Parathyroid adenoma (tissue), 2 donors: ENCODE measurements around the gene CYGB.

Experiments
- H2AFZ ChIP-seq: fragments of 300-600 bp; sonication (generic); one replicate; pipeline ENCODE4 v1.7.0; 2017; ENCODE audit warnings: antibody characterized with exemption, mild to moderate bottlenecking
- H3K27ac ChIP-seq: fragments of 300-600 bp; sonication (generic); one replicate; pipeline ENCODE4 v1.7.0; 2017
- H3K27me3 ChIP-seq: fragments of 300-600 bp; sonication (generic); one replicate; pipeline ENCODE4 v1.7.0; 2017; ENCODE audit warnings: low read length; ENCODE audit not compliant: control insufficient read depth, insufficient read depth
- H3K36me3 ChIP-seq: fragments of 300-600 bp; sonication (generic); one replicate; pipeline ENCODE4 v1.7.0; 2017; ENCODE audit warnings: low read length; ENCODE audit not compliant: control insufficient read depth, insufficient read depth
- H3K4me1 ChIP-seq: fragments of 300-600 bp; sonication (generic); one replicate; pipeline ENCODE4 v1.7.0; 2017; ENCODE audit warnings: control low read depth
- H3K4me2 ChIP-seq: fragments of 300-600 bp; sonication (generic); one replicate; pipeline ENCODE4 v1.7.0; 2017; ENCODE audit warnings: low read length
- H3K4me3 ChIP-seq: fragments of 300-600 bp; sonication (generic); one replicate; pipeline ENCODE4 v1.7.0; 2017; ENCODE audit warnings: low read depth, low read length
- H3K79me2 ChIP-seq: fragments of 300-600 bp; sonication (generic); one replicate; pipeline ENCODE4 v1.7.0; 2017; ENCODE audit warnings: control low read depth
- H3K9ac ChIP-seq: fragments of 300-600 bp; sonication (generic); one replicate; pipeline ENCODE4 v1.7.0; 2017; ENCODE audit warnings: mild to moderate bottlenecking
- H3K9me3 ChIP-seq: fragments of 300-600 bp; sonication (generic); one replicate; pipeline ENCODE4 v1.7.0; 2017; ENCODE audit warnings: low read length; ENCODE audit not compliant: control insufficient read depth
- TF ChIP-seq, protein P1 (sequence below): fragments of 300-600 bp; sonication (generic); IDR thresholded peaks from one replicate; pipeline ENCODE4 v1.7.0; 2017; ENCODE audit warnings: antibody characterized with exemption, mild to moderate bottlenecking
- donor health status: primary hyperparathyroidism.

Gene CYGB

DNA sequence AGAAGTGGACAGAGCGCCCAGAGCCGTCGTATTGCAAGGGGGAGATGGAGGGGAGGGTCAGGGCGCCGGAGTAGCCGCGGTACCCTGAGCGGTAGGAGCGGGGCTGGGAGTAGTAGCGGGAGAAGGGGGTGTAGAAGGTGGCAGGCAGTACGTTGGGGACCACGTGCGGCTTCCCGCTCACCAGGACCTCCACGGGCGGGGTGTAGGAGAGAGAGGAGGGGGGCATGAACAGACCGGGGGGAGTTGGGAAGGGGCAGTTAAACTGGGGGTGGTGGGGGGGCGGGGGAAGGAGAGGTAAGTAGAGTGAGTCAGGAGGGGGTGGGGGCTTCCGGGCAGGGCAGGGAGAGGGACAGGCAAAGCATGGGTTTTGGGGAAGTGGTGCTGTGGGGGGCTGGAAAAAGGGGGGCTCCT is 31.3 kb upstream of the CYGB start:
- Histone ChIP-seq H3K27ac (no peak overlapping the region), H3K27me3 (no peaks in the 10 kb centered on the region), H3K9me3 (no peaks in the 10 kb centered on the region), H3K4me1 (peaks cover 5% of the 10 kb centered on the region), H3K4me3 (no peak overlapping the region), H2AFZ (no peak overlapping the region), H3K79me2 (no peaks in the 10 kb centered on the region), H3K4me2 (no peak overlapping the region), H3K9ac (no peak overlapping the region), H3K36me3 (no peaks in the 10 kb centered on the region)
- TF ChIP-seq, protein P1, sequence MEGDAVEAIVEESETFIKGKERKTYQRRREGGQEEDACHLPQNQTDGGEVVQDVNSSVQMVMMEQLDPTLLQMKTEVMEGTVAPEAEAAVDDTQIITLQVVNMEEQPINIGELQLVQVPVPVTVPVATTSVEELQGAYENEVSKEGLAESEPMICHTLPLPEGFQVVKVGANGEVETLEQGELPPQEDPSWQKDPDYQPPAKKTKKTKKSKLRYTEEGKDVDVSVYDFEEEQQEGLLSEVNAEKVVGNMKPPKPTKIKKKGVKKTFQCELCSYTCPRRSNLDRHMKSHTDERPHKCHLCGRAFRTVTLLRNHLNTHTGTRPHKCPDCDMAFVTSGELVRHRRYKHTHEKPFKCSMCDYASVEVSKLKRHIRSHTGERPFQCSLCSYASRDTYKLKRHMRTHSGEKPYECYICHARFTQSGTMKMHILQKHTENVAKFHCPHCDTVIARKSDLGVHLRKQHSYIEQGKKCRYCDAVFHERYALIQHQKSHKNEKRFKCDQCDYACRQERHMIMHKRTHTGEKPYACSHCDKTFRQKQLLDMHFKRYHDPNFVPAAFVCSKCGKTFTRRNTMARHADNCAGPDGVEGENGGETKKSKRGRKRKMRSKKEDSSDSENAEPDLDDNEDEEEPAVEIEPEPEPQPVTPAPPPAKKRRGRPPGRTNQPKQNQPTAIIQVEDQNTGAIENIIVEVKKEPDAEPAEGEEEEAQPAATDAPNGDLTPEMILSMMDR = no peak

DNA sequence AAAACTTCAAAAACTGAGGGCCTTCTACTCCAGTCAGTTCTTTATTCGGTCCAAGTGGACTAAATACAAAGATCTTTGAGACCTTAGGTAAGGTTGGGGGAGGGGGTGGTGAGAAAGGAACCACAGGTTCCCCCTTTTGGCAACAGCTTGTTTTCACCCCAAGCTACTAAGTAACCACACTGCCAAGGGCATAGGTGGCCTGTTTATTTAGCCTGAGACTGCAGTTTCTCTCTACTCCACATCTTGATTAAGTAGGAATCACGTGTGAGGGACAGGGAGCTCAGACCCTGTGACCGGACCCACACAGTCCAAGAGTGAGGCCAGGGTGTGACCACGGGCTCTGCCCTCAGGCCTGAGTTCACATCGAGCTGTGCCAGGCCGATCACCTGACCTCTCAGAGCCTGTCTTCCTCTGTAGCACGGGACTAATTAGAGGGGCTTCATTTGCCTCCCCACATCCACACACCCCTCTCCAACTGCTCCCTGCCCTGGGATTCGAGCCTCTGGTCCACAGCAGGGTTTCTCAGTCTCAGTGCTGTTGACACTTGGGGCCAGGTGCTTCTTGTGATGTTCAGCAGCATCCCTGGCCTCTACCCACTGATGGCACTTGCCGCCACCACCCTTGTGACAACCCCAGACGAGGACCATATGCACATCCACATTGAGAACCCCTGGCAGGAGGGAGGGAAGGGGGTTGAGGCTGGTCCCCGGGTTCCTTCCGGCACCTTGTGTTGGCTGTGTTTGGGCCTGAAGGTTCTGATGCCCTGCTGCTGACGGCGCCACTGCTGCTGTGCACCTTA is 30.3 kb upstream of the CYGB start:
- H3K9ac ChIP-seq = no peak overlapping the region
- no peak overlapping the region for H2AFZ ChIP-seq
- H3K27me3 ChIP-seq = no peaks in the 10 kb centered on the region
- no peaks in the 10 kb centered on the region for H3K36me3 ChIP-seq
- peaks cover 5% of the 10 kb centered on the region for H3K4me1 ChIP-seq
- peak overlapping the region; percentile 32 for H3K4me3 ChIP-seq
- no peaks in the 10 kb centered on the region for H3K79me2 ChIP-seq
- H3K4me2 ChIP-seq = peak overlapping the region; percentile 44
- H3K27ac ChIP-seq = no peak overlapping the region
- TF ChIP-seq, protein P1 = no peak
- H3K9me3 ChIP-seq = no peaks in the 10 kb centered on the region

DNA sequence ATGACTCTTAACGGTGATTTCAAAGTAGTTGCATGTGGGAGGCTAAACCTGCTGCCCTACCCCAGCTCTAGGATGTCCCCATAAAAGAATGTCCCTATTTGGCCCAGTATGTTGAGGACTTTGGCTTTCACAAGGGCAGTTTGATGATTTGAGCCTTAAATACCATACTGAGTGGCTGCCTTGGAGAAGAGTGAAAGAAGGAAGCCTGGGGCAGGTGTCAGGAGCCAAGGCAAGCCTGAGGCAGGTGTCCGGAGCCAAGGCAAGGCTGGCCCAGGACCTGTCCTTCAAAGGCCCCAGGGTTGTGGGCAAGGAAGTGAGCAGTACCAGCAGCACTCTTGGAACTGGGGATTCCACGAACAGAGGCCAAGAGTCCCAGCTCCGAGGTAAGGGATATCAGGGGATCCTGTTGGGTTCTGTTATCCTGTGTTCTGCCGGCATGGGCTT is 29.5 kb upstream of the CYGB start:
- Histone ChIP-seq H3K9ac (no peak overlapping the region), H3K4me1 (peaks cover 5% of the 10 kb centered on the region), H3K27ac (no peak overlapping the region)

DNA sequence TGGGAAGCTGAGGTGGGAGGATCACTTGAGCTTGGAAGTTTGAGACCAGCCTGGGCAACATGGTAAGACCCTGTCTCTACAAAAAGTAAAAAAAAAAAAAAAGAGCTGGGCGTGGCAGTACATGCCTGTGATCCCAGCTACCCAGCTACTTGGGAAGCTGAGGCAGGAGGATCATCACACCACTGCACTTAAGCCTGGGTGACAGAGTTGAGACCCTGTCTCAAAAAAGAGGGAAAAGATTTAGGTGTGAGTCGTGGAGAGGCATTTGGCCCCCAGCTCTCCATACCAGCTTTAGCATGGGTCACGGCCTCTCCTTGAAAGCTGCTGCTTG is 29.1 kb upstream of the CYGB start:
- H3K9me3 ChIP-seq = no peaks in the 10 kb centered on the region
- TF ChIP-seq, protein P1 = no peak
- no peaks in the 10 kb centered on the region for H3K36me3 ChIP-seq
- no peaks in the 10 kb centered on the region for H3K27me3 ChIP-seq
- no peak overlapping the region for H3K27ac ChIP-seq
- no peak overlapping the region for H3K4me3 ChIP-seq
- H2AFZ ChIP-seq = no peak overlapping the region
- H3K4me1 ChIP-seq = peaks cover 5% of the 10 kb centered on the region
- H3K79me2 ChIP-seq = no peaks in the 10 kb centered on the region
- no peak overlapping the region for H3K9ac ChIP-seq
- H3K4me2 ChIP-seq = no peak overlapping the region

More for the DNA sequence above, 29.5 kb upstream of the CYGB start:
- Histone ChIP-seq H3K9me3 (no peaks in the 10 kb centered on the region), H2AFZ (no peak overlapping the region), H3K4me2 (peak overlapping the region; percentile 44), H3K36me3 (no peaks in the 10 kb centered on the region), H3K79me2 (no peaks in the 10 kb centered on the region), H3K4me3 (peak overlapping the region; percentile 32), H3K27me3 (no peaks in the 10 kb centered on the region)
- TF ChIP-seq, protein P1 = no peak
